ENCODE data around the gene GGACT.

GGACT gene

GRCh38 chr13:100483139-100483538 lies 105.5 kb downstream of the GGACT start:
- FAIRE-seq: no peak
- DNase-seq (ENCODE audit: insufficient read length, low spot score): no peak
- TF ChIP-seq CTCF (IDR thresholded peaks at IDR 0.05; ENCODE audit: insufficient read depth, missing control alignments): no peak

- TF ChIP-seq CTCF (IDR thresholded peaks at IDR 0.05; ENCODE audit: insufficient read depth, missing control alignments): no peak
- DNase-seq (ENCODE audit: insufficient read length, low spot score) (no peak), FAIRE-seq (no peak)
Measured at GRCh38 chr13:100480676-100481075, 107.9 kb downstream of the GGACT start.

Measured in D721Med (cell line).